ENCODE results near the gene ESYT2.

The ESYT2 gene

DNA sequence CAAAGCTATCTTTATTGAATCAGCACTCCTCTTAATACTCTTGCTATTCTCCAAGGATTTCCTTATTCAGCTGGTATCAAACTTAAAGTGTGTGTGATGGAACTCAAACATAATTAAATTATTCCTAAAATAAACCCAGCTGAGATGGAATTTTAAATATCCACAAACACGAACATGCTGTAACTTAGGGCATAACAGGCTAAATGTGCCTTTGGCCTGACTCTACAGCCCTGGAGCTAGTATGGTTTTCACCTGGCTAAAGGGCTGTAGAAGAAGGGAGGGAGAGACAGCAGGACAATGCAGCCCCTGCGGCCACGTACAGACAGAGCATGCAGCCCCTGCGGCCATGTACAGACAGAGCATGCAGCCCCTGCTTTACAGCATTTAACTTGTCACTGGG lies 34.0 kb downstream of the ESYT2 start:
- DNase-seq, result no peak

- DNase-seq, result no peak
Observed at GRCh38 chr7:158791107-158791506, 38.2 kb downstream of the ESYT2 start.

DNA sequence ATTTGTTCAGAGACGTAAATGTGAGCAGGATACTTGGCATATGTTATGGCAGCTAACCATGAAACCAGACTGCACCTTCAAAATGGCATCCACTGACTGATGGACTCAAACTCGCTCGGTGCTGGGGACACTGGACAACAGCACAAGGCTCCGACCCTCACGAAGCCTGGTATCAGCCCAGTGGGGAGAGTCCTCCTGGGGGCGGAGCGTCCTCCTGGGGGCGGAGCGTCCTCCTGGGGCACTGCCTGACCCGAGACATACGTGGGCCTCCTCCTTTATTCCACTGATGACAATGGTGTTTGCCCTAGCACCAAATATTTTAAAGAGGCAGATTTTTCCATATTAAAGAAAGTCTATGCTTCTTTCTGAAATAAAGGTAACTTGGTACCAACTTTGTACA lies 39.5 kb downstream of the ESYT2 start:
- no peak for DNase-seq

DNA sequence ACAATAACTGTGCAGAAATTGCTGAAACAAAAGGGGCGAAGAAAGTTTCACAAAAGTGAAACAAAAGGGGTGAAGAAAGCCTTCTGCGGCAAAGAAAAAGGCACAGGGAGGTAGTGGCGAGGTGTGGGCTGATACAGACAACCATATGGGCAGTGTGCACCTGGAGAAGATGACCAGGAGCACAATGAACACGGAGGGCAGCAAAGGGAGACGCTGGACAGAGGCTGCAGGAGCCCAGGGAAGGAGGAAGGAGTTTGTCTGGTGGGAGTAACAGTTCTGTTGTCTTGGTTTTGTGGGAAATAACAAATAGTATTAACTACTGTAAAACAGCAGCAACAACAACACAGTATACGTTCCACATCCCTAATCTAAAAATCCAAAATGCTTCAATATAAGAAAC lies 42.4 kb downstream of the ESYT2 start:
- no peak for DNase-seq

DNA sequence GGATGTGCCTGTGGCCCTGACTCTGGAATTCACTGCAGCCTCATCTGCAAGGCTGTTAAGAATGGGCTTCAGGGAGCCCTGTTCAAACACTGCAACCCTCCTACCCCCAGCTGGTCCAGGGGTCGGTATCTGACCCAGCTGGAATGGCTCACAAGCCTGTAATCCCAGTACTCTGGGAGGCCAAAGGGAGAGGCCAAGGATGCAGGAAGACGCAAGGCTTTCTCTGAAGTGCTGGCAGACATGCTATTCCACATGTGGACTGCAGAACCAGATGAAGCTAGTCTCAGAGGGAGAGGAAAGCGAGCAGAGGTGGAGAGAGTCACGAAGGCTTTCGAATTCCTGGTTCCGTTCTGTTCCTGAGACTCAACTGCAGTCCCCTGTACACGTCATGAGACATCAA lies 45.0 kb downstream of the ESYT2 start:
- no peak for DNase-seq

- no peak for DNase-seq
Observed at GRCh38 chr7:158783595-158783994, 45.7 kb downstream of the ESYT2 start.

GRCh38 chr7:158782761-158783401 lies 46.4 kb downstream of the ESYT2 start:
- no peak for DNase-seq

DNA sequence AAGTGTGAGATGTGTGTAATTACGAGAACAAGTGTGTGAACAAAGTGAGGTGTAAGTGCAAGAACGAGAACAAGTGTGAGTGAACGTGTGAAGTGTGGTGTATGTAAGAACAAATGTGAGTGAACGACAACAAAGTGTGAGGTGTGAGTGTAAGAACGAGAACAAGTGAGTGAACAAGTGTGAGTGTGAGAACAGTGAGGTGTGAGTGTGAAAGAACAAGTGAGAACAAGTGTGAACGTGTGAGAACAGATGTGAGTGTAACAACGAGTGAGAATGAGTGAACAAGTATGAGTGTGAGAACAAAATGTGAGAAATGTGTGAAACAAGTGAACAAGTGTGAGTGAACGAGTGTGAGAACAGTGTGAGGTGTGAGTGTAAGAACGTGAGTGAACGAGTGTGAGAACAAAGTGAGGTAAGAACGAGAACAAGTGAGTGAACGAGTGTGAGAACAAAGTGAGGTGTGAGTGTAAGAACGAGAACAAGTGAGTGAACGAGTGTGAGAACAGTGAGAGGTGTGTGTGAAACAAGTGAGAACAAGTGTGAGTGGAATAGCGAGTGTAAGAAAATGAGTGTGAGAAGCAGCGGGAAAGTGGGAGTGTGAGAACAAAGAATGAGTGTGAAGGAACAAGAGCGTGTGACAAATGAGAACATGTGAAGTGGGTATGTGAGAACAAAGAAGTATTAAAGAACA lies 47.2 kb downstream of the ESYT2 start:
- no peak for DNase-seq

- DNase-seq, result no peak
Observed at GRCh38 chr7:158781217-158781973, 47.9 kb downstream of the ESYT2 start.

GRCh38 chr7:158779061-158780000 lies 50.0 kb downstream of the ESYT2 start:
- DNase-seq, result no peak

GRCh38 chr7:158778471-158778870 lies 50.8 kb downstream of the ESYT2 start:
- no peak for DNase-seq

GRCh38 chr7:158777793-158778192 lies 51.5 kb downstream of the ESYT2 start:
- DNase-seq, result no peak

DNA sequence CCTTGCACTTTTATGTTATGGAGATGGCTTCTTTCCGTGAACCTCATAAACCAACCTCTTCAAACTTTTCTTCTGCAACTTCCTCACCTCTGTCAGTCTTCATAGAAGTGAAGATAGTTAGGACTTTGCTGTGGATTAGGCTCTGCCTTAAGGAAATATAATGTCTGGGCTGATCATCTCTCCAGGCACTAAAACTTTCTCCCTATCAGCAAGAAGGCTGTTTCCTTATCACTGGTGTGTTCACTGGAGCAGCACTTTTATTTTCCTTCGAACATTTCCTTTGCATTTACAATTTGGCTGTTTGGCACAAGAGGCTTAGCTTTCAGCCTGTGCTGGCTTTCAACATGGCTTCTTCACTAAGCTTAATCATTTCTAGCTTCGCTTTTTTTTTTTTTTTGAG lies 52.8 kb downstream of the ESYT2 start:
- no peak for DNase-seq

GRCh38 chr7:158774952-158775351 lies 54.4 kb downstream of the ESYT2 start:
- no peak for DNase-seq

- DNase-seq, result no peak
Observed at GRCh38 chr7:158772916-158773315, 56.4 kb downstream of the ESYT2 start.

GRCh38 chr7:158771213-158771834 lies 58.0 kb downstream of the ESYT2 start:
- no peak for DNase-seq

DNA sequence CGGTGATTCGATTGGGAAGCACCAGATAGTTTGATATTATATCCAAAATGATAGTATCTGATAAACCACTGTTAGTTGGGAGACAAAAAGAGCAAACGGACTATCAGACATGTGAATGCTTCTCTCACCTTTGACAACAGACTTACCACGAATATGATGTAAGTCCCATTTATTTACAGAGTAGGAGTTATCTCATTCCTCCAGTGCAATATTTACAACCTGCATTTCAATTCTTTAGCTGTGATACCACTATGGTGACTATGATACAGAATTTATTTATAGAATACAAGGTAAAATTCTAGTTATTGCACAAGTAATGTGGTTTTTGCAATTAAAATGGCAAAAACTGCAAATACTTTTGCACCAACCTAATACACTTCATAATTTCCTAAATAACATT lies 61.6 kb downstream of the ESYT2 start:
- DNase-seq, result no peak

GRCh38 chr7:158766570-158767281 lies 62.6 kb downstream of the ESYT2 start:
- no peak for DNase-seq

DNA sequence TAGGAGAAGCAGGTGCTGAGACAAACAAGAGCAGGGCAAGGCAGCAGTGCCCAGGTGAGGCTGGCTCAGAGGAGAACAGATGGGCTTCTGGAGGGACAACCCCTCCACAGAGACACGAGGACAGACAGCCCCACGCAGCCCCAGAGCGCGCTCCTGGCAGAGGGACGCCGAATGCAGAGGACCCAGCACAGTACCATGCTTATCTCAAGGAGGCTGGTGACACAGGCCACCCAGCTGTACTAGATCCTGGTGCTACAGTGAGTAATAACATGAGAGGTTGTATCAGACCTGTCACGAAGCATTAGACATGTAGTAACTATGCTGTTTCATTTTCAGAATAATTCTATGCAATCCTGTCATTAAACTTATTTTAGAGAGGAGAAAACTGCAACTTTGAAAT lies 64.3 kb downstream of the ESYT2 start:
- DNase-seq, result no peak

GRCh38 chr7:158763454-158764033 lies 65.8 kb downstream of the ESYT2 start:
- no peak for DNase-seq

DNA sequence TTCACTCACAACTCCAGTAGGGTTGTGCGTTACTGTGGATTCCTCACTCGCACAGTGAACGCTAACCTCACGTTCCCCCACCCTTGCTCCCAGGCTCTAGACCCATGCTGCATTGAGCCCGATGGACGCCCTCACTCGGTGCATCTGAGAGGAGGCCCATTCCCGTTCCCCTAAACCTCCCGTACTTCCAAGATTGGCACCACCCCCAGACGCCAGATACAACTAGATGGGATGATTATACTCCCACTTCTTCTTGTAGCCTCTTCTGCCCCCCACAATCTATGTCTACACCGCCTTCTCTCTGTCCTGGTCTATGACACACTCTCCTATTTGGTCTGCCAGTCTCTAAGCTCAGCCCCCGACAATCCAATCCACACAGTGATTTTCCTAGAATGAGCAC lies 67.4 kb downstream of the ESYT2 start:
- DNase-seq, result no peak

DNA sequence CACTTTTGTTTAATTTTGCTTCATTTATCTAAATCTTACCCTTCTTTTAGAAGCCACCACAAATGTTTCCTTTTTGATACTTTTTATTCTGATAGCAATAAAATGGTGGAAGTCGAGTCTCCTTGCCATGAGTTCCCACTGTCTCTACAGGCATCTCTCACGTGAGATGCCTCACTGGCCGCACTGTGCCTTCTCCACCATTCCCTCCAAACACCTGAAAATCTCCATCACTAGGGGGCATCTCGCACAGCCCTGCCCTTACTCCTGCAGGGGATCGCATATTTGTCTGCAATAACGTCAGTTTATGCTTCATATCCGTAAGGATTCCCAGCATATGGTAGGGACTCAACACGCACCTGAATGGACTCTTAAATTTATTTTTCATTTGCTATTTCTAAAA lies 68.4 kb downstream of the ESYT2 start:
- no peak for DNase-seq

Measured in NCI-H446 treated with DMSO at 0.1 percent for 48 hours (cell line).